HG03460 (cell line): ENCODE results near the gene DDIT4L.
"Not testable (repeated sequence)": the region's sequence is repeated elsewhere in the genome, so short reads cannot be mapped to it uniquely, and the experiment has no call there.

Experiments used
- ATAC-seq: cut with Tn5 transposase; IDR thresholded peaks from one replicate; pipeline ENCODE4 v1.9.1; 2021; ENCODE audit not compliant: unreplicated experiment

The DDIT4L gene

GRCh38 chr4:100166297-100167039 lies 23.8 kb downstream of the DDIT4L start:
- no peak for ATAC-seq

- no peak for ATAC-seq
These were observed 24.5 kb downstream of the DDIT4L start for GRCh38 chr4:100165809-100166208.

- no peak for ATAC-seq
These were observed 25.2 kb downstream of the DDIT4L start for GRCh38 chr4:100164808-100165760.

DNA sequence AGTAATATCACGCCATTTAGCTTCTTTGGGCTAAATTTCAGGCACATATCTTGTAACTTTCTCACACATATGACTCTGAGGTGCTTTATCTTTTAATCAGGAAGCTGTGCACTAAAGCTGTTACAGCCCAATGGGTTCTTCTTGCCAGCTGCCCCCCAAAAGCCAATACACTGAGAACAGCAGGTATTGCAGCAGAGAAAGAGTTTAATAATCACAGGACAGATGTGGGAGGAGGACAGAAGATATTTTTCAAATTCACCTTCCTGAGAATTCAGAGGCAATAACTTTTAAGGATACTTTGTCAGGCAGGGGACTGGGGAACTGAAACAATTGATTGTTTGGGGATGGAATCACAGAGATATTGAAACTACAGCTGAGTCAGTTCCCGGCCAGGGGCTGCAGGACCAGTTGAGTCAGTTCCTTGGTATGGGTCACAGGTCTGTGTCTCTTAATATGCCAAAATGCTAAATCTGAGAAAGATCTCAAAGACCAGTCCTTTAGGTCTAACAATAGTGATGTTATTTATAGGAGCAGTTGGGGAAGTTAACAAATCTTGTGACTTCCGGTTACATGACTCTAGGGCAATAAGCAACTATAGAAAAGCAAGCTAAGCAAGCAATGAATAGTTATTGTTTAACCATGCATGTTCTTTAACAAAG lies 28.1 kb downstream of the DDIT4L start:
- ATAC-seq, result peak; percentile 80

DNA sequence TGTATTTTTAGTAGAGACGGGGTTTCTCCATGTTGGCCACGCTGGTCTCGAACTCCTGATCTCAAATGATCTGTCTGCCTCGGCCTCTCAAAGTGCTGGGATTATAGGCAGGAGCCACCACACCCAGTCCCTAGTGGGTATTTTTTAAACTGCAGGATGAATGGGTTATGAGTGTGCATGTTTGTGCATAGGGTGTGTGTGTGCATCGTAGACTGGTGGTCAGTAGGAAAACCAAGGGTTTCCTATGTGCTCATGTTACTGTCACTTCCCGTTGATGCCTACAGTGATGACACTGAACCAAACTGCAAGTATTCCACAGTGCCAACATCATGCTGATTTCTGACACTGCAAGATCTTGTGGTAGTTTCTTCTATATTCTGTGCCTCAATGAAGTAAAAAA lies 41.1 kb downstream of the DDIT4L start:
- no peak for ATAC-seq

- no peak for ATAC-seq
These were observed 42.6 kb downstream of the DDIT4L start for GRCh38 chr4:100147684-100148083.

GRCh38 chr4:100147198-100147597 lies 43.1 kb downstream of the DDIT4L start:
- ATAC-seq, result no peak

- ATAC-seq, result no peak
These were observed 43.5 kb downstream of the DDIT4L start for GRCh38 chr4:100146756-100147155.

- not testable (repeated sequence) for ATAC-seq
These were observed 52.9 kb downstream of the DDIT4L start for GRCh38 chr4:100137320-100137719.
